ENCODE measurements around the gene HUS1. TPM values are rescaled to one million over a fixed set of nuclear protein-coding genes. Genes with fewer than 3 reads are reported as not detected.
"Not testable (repeated sequence)": the region's sequence is repeated elsewhere in the genome, so short reads cannot be mapped to it uniquely, and the experiment has no call there.

HUS1 gene
- total RNA-seq, 2 donors from 2014 or later = 31.6 to 33.2 TPM

DNA sequence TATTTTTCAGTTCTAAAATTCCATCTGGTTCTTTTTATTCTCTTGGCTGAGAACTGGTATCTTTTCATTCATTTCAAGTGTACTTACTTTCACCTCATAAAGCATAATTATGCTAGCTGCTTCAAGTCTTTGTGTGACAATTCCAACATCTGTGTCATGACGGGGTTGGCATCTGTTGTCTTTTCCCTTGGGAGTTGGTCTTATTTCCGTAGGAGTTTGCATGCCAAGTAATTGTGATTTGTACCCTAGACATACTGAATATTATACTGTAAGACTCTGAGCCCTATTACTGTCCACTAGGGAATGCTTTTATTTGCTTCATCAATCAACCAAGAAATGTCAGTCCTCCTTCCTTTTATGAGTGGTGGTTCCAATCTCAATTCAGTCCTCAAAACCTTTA lies 24.6 kb upstream of the HUS1 start:
- Histone ChIP-seq H3K9ac (ENCODE audit: low read depth in 2 of 2, low read length in 2 of 2) (no peak overlapping the region), H3K36me3 (no peaks in the 10 kb centered on the region), H3K27ac (no peak overlapping the region), H3K4me1 (no peaks in the 10 kb centered on the region), H3K4me3 (no peak overlapping the region), H3K9me3 (no peaks in the 10 kb centered on the region), H3K27me3 (no peaks in the 10 kb centered on the region)
- intact Hi-C loops (cut with DNase I) = no loop called here
- DNase-seq = no peak
- no peak for TF ChIP-seq CTCF (IDR thresholded peaks at IDR 0.05)

- not testable (repeated sequence) for H3K27ac ChIP-seq; H3K9ac ChIP-seq (ENCODE audit: low read depth in 2 of 2, low read length in 2 of 2)
Measured at GRCh38 chr7:48000164-48000563, 20.7 kb upstream of the HUS1 start.

DNA sequence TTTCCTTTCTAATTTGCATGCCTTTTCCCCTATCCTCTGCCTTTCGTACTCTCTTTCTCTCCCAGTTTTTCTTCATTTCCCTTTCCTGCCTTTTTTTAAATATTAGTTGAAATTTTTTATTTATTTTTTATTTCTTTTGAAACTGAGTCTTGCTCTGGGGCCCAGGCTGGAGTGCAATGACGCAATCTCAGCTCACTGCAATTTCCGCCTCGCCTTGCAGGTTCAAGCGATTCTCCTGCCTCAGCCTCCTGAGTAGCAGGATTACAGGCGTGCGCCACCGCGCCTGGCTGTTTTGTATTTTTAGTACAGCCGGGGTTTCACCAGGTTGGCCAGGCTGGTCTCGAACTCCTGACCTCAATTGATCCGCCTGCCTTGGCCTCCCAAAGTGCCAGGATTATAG lies 20.0 kb upstream of the HUS1 start:
- H3K4me1 ChIP-seq = no peaks in the 10 kb centered on the region
- intact Hi-C loops (cut with DNase I) = no loop called here
- DNase-seq = no peak
- no peak for TF ChIP-seq CTCF (IDR thresholded peaks at IDR 0.05)
- no peak overlapping the region for H3K4me3 ChIP-seq
- no peak overlapping the region for H3K9ac ChIP-seq (ENCODE audit: low read depth in 2 of 2, low read length in 2 of 2)
- no peaks in the 10 kb centered on the region for H3K9me3 ChIP-seq
- H3K27me3 ChIP-seq = no peaks in the 10 kb centered on the region
- H3K27ac ChIP-seq = no peak overlapping the region
- H3K36me3 ChIP-seq = no peaks in the 10 kb centered on the region

More at GRCh38 chr7:48000164-48000563, 20.7 kb upstream of the HUS1 start:
- H3K4me1 ChIP-seq; DNase-seq; intact Hi-C loops (cut with DNase I); H3K36me3 ChIP-seq; H3K4me3 ChIP-seq; H3K9me3 ChIP-seq; H3K27me3 ChIP-seq: not testable (repeated sequence)

GRCh38 chr7:47992446-47992845 lies 13.0 kb upstream of the HUS1 start:
- Histone ChIP-seq H3K4me1 (peaks cover 4% of the 10 kb centered on the region), H3K27me3 (no peaks in the 10 kb centered on the region), H3K36me3 (no peaks in the 10 kb centered on the region), H3K9ac (ENCODE audit: low read depth in 2 of 2, low read length in 2 of 2) (no peak overlapping the region), H3K27ac (peak overlapping the region; percentile 81), H3K9me3 (no peaks in the 10 kb centered on the region), H3K4me3 (peak overlapping the region; percentile 47)
- no peak for DNase-seq
- intact Hi-C loops (cut with DNase I) = loop anchor here (5.0 kb wide), 1 partner anchor 115 kb away; no protein-coding TSS in a partner anchor
- no peak for TF ChIP-seq CTCF (IDR thresholded peaks at IDR 0.05)

- Histone ChIP-seq H3K9ac (ENCODE audit: low read depth in 2 of 2, low read length in 2 of 2) (peak overlapping the region; percentile 40 to 64), H3K4me1 (peaks cover 4% of the 10 kb centered on the region), H3K36me3 (no peaks in the 10 kb centered on the region), H3K9me3 (no peaks in the 10 kb centered on the region), H3K27me3 (no peaks in the 10 kb centered on the region), H3K4me3 (peak overlapping the region; percentile 47), H3K27ac (peak overlapping the region; percentile 81)
- DNase-seq = peak; percentile 90
- intact Hi-C loops (cut with DNase I) = loop anchor here (5.0 kb wide), 1 partner anchor 115 kb away; no protein-coding TSS in a partner anchor
- peak; percentile 46 for TF ChIP-seq CTCF (IDR thresholded peaks at IDR 0.05)
Measured at GRCh38 chr7:47991741-47992311, 12.4 kb upstream of the HUS1 start.

- Histone ChIP-seq H3K27ac (peak overlapping the region; percentile 81), H3K4me3 (peak overlapping the region; percentile 47), H3K36me3 (no peaks in the 10 kb centered on the region), H3K9ac (ENCODE audit: low read depth in 2 of 2, low read length in 2 of 2) (no peak overlapping the region), H3K27me3 (no peaks in the 10 kb centered on the region), H3K4me1 (peaks cover 4% of the 10 kb centered on the region), H3K9me3 (no peaks in the 10 kb centered on the region)
- DNase-seq = no peak
- no peak for TF ChIP-seq CTCF (IDR thresholded peaks at IDR 0.05)
- intact Hi-C loops (cut with DNase I) = loop anchor here (5.0 kb wide), 1 partner anchor 116 kb away; no protein-coding TSS in a partner anchor
Measured at GRCh38 chr7:47991270-47991669, 11.9 kb upstream of the HUS1 start.
